NK-92 (cell line): ENCODE data around the gene FOXE1.

Source experiments
- DNase-seq: peaks from one replicate; lab custom pipeline; 2025; ENCODE audit not compliant: unreplicated experiment; lab: John Stamatoyannopoulos, UW

The FOXE1 gene

GRCh38 chr9:97848215-97848479 lies 4.9 kb upstream of the FOXE1 start:
- no peak for DNase-seq

- no peak for DNase-seq
Observed at GRCh38 chr9:97848480-97849237, 4.4 kb upstream of the FOXE1 start.

- DNase-seq, result no peak
Observed at GRCh38 chr9:97849980-97850379, 3.0 kb upstream of the FOXE1 start.

GRCh38 chr9:97850746-97851445 lies 2.1 kb upstream of the FOXE1 start:
- no peak for DNase-seq

- no peak for DNase-seq
Observed at GRCh38 chr9:97851446-97851883, 1.6 kb upstream of the FOXE1 start.

GRCh38 chr9:97852001-97852398 lies 1.0 kb upstream of the FOXE1 start:
- DNase-seq, result no peak

- no peak for DNase-seq
Observed at GRCh38 chr9:97852399-97853055, 499 bp upstream of the FOXE1 start.

- no peak for DNase-seq
Observed at GRCh38 chr9:97853844-97854695, 1.0 kb downstream of the FOXE1 start.

- DNase-seq, result no peak
Observed at GRCh38 chr9:97854696-97855485, 1.9 kb downstream of the FOXE1 start.

- no peak for DNase-seq
Observed at GRCh38 chr9:97855486-97855875, 2.5 kb downstream of the FOXE1 start.

GRCh38 chr9:97855899-97856298 lies 2.9 kb downstream of the FOXE1 start:
- DNase-seq, result no peak

GRCh38 chr9:97856857-97857605 lies 4.0 kb downstream of the FOXE1 start:
- DNase-seq, result no peak

- no peak for DNase-seq
Observed at GRCh38 chr9:97857606-97858392, 4.8 kb downstream of the FOXE1 start.

- no peak for DNase-seq
Observed at GRCh38 chr9:97858393-97858713, 5.3 kb downstream of the FOXE1 start.

- no peak for DNase-seq
Observed at GRCh38 chr9:97858826-97859225, 5.8 kb downstream of the FOXE1 start.

GRCh38 chr9:97859346-97859745 lies 6.3 kb downstream of the FOXE1 start:
- DNase-seq, result no peak

- no peak for DNase-seq
Observed at GRCh38 chr9:97860451-97861147, 7.6 kb downstream of the FOXE1 start.

GRCh38 chr9:97861148-97861475 lies 8.1 kb downstream of the FOXE1 start:
- DNase-seq, result no peak

GRCh38 chr9:97863314-97863713 lies 10.3 kb downstream of the FOXE1 start:
- no peak for DNase-seq
